GM21360 (cell line): ENCODE results near the gene COX5A.
A peak's percentile ranks its signal among the peaks of the same experiment; 100 is the strongest.

Experiments used
- ATAC-seq: cut with Tn5 transposase; IDR thresholded peaks from one replicate; pipeline ENCODE4 v1.9.1; 2021; ENCODE audit warnings: mild to moderate bottlenecking, moderate library complexity; ENCODE audit not compliant: unreplicated experiment

The COX5A gene

GRCh38 chr15:74937590-74938371 is at the start of gene COX5A:
Gene COX5A (minus strand): TSS chr15:74938073. CDS start chr15:74938014, 59 bp downstream.
- ATAC-seq, result peak; percentile 82

DNA sequence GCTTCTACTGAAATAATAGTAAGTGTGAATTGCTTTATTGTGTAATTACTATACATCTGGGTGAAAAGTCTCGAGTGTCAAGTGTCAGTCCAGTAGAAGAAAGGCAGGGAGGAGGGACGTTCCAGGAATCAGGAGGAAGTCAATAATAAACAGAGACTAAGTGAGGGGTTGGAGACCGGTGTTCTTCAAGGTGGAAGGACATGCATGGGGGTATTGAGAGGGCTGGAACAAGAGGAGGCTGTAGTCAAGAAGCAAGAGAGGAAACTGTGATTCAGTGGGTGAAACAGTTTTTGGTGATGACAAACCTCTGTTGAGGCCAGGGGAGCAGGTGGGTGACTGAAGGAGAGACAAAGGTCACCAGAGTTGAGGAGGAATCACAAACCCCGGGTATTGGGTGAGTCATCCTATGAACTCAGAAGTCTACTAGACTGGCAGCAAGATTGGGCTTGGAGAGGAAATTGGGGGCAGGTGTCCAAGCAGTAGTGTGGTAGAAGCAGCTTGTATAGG is 45.9 kb upstream of the COX5A start:
- ATAC-seq, result no peak

DNA sequence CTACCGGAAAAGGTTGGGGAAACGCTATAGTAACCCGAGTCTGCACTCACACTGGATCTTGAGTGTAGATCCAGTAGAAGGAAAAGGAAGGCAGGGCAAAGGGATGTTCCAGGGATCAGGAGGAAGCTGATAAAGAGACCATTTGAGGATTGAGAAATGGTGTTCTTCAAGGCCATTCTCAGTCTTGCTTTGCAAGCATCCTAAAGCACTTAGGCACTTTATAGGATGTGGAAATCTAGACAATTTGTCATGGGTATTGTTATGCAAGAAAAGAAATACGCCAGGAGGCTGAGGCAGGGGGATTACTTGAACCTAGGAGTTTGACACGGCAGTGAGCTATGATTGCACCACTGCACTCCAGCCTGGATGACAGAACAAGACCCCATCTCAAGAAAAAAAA is 44.3 kb upstream of the COX5A start:
- ATAC-seq, result no peak

GRCh38 chr15:74978503-74978902 is 40.6 kb upstream of the COX5A start:
- no peak for ATAC-seq

DNA sequence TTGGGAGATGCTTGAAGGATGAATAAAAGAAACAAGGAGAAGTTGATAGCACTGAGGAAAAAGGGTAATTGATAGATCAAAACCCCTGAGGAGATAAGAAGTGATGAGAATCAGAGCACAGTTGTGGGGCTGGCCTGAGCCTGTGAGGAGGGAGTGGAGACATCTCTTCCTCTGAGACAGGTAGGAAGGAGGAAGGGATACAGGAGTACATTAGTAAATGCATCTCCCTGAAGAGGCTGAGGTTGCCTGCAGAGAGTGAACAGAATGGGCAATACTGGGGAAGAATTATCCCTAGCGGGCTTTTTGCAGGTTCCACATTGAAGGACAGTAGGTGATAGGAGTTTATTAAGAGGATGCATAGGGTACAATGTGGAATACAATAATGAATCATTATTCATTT is 40.2 kb upstream of the COX5A start:
- ATAC-seq, result no peak

DNA sequence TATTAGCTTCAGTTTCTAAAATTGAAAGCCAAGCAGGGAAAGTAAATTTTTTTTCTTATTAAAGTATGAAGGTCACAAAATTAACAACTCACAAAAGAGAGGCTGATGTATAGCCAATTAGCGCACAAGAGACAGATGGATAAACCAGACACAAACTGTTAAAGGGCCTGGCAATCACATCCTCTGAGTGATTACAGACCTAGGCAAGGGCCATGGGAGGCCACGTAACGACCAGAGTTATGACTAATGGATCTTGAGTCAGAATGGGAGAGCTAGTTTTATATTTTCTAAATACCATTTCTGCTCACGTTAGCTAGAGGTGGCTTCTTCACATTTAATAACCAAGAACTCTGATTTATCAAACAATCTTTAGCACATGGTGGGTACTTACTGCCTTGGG is 39.7 kb upstream of the COX5A start:
- ATAC-seq, result no peak

DNA sequence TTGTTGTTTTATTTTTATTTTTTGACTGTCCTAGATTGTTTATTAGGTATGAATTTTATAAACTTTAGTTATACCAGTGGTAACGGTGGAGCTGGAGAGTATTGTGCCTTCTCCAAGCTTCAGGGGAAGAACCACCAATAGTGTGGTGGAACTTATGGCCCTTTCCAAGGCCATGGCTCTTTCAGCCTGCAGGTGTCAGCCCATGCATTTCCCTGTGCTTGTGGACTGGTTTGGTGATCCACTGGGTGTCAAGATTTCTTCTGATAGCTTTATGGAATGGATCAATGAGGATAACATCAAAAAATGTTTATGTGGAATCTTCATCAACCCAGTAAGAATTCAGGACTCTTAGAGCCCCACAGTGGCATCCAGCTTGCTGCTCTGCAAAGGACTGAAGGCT is 38.3 kb upstream of the COX5A start:
- ATAC-seq, result no peak

DNA sequence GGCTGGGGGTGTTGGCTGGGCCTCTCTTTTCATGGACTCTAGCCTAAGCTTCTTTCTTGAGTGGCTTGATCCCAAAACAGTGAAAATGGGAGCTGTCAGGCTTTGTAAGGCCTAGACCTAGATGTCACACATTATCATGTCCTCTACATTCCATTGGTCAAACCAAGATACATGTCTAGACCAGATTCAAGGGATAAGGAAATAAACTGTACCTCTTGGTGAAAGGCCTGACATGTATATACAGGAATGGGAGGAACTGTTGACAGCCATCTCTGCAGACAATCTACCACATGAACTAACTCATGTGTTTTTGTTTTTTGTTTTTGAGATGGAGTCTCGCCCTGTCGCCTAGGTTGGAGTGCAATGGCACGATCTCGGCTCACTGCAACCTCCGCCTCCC is 29.8 kb upstream of the COX5A start:
- no peak for ATAC-seq

DNA sequence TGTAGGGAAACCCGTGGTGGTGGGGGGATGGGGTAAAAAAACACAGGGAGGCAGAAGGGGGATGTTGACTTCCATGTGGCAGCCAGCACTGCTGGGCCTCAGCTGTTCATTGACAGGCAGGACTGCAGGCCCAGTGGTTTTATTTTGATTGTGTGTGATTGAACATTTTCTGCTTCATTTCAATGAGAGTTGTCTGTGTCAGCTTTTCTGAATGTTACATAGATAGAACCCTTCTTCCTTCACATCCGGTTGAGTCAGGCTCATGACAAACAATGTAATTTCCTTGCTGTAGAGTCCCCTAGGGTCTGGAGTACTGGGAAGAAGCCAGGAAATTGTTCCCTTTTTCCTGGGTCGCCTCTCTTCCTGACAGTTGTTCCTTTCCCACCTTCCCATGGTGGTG is 26.9 kb upstream of the COX5A start:
- no peak for ATAC-seq

DNA sequence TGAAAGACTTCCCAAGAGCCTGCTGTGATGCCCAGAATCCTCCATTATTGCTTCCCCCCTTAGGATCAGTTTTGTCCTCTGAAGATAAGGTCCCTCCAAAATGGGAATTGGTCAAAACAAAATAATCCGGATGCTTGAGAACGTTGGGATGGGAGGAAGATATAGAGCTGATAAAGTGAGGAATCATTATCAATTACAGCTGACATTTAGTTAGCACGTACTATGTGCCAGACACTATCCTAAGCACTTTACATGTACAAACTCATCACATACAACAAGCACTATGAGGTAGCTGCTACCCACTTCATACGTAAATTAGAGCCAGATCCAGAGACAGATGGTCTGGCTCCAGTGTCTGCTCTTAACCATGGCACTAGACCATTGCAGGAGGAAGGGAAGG is 25.3 kb upstream of the COX5A start:
- ATAC-seq, result no peak

GRCh38 chr15:74962671-74963070 is 24.8 kb upstream of the COX5A start:
- ATAC-seq, result no peak

GRCh38 chr15:74962219-74962618 is 24.3 kb upstream of the COX5A start:
- ATAC-seq, result no peak

DNA sequence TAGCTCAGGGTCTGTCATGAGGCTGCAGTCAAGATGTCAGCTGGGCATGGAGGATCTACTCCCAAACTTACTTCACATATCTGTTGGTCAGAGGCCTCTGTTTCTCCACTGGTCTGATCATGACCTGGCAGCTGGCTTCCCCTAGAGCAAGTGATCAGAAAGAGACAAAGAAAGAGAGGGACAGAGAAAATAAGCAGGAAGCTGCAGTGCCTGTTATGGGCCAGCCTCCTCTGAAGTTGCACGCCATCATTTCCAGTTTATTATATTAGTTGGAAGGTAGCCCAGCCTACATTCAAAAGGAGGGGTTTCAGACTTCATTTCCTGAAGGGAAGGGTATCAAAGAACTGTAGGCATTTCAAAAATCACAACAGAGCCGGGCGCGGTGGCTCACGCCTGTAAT is 23.7 kb upstream of the COX5A start:
- no peak for ATAC-seq

DNA sequence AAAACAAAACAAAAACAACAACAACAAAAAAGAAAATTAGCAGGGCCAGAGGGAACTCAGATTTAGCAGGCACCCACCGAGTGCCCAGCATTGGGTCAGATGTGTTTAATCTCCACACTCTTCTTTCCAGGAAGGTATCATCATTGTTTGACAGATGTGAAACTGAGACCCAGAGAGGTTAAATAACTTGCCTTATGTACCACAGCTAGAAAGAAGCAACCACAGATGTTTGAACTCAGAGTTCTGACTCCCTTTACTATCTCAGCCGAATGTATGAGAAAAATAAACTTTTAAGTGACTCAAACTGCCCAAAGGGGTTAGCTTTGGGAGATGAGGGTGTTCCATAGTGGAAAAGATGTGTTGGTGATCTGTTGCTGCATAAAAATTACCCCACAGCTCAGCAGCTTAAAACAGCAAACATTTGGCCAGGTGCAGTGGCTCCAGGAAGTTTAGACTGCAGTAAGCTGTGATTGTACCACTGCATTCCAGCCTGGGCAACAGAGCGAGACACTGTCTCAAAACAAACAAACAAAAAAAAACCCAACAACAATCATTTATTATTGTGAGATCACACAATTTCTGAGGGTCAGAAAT is 23.2 kb upstream of the COX5A start:
- no peak for ATAC-seq

GRCh38 chr15:74960286-74960685 is 22.4 kb upstream of the COX5A start:
- no peak for ATAC-seq

DNA sequence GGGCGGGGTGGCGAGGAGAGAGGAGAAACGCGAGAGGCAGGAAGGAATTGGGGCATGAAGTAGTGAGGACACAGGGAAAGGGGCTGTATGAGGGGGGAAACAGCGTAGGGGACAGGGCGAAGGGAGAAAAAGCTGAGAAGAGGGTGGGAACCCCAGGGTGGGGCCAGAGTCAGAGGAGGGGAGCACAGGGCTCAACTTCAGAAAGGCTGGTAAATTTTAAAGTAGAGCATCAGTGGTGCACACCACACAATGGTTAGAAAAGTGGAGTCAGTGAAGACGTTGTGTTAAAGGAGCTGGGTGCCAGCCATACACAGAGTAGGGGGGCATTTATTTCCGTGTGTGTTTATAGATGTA is 21.7 kb upstream of the COX5A start:
- ATAC-seq, result no peak

- ATAC-seq, result no peak
These were observed 21.2 kb upstream of the COX5A start for GRCh38 chr15:74958908-74959585.

GRCh38 chr15:74958320-74958907 is 20.5 kb upstream of the COX5A start:
- no peak for ATAC-seq

DNA sequence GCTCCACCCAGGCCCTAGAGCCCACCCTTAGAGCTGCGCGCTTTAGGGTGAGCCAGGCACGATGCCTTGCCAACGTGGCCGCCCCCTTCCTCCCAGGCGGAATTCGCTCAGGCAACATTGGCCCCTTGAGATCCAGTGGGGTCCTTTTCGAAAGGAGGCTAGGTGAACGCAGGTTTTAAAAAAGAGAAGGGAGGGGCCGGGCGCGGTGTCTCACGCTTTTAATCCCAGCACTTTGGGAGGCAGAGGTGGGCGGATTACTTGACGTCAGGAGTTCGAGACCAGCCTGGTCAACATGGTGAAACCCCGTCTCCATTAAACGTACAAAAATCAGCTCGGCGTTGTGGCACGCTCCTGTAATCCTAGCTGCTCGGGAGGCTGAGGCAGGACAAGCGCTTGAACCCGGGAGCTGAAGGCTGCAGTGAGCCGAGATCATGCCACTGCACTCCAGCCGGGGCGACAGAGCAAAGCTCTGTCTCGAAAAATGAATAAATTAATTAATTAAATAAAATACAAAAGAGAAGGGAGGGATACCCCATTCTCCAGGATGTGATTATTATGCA is 19.7 kb upstream of the COX5A start:
- no peak for ATAC-seq

GRCh38 chr15:74956648-74957475 is 19.0 kb upstream of the COX5A start, which contains the start of gene RPP25:
Gene RPP25 (minus strand): TSS chr15:74956772. CDS start chr15:74956583, 189 bp downstream.
- ATAC-seq, result peak; percentile 70
